Transverse colon (tissue), 4 donors: Measurements from ENCODE around the gene CACNA1C. TPM values are rescaled to one million over a fixed set of nuclear protein-coding genes. Genes with fewer than 3 reads are reported as not detected.

Source experiments
- DNase-seq: peaks from one replicate; pipeline ENCODE4 v3.0.0-alpha.2; 2019
- H3K27ac ChIP-seq, 4 donors: fragments of 200-600 bp; sonication (generic); 2 replicates each; pipeline ENCODE4 v1.5.1; 2016 to 2018; ENCODE audit warnings: inconsistent platforms in 4 of 4
- H3K27me3 ChIP-seq: fragments of 200-600 bp; sonication (generic); 2 replicates; pipeline ENCODE4 v1.5.1; 2017; ENCODE audit warnings: inconsistent platforms
- H3K36me3 ChIP-seq, 4 donors: fragments of 200-600 bp; sonication (generic); 2 replicates each; pipeline ENCODE4 v1.5.1; 2017 to 2019; ENCODE audit warnings: inconsistent platforms in 4 of 4
- H3K4me1 ChIP-seq, 4 donors: fragments of 200-600 bp; sonication (generic); 2 replicates each; pipeline ENCODE4 v1.5.1; 2017 to 2020; ENCODE audit warnings: inconsistent platforms in 4 of 4
- H3K4me3 ChIP-seq, 4 donors: fragments of 200-600 bp; sonication (generic); 1 replicate in 1 of 4; 2 replicates in 3 of 4; pipeline versions ENCODE4 v1.5.1 to v1.6.1; 2017 to 2019; ENCODE audit warnings: inconsistent platforms in 4 of 4
- H3K9me3 ChIP-seq, 2 donors: fragments of 200-600 bp; sonication (generic); 2 replicates each; pipeline ENCODE4 v1.5.1; 2017 to 2019; ENCODE audit warnings: inconsistent platforms in 2 of 2
- CTCF ChIP-seq, 5 experiments: fragments of 200-600 bp in 3 of 5; fragments of 450-650 bp in 2 of 5; sonication (generic) in 3 of 5; IDR thresholded peaks; 1 replicate in 2 of 5; 2 replicates in 3 of 5; pipeline ENCODE4 v1.5.1; 2016 to 2017; ENCODE audit warnings: antibody characterized with exemption in 5 of 5, inconsistent platforms in 3 of 5, mild to moderate bottlenecking in 2 of 5, moderate library complexity in 1 of 5
- EP300 ChIP-seq: sonication (generic); formaldehyde crosslinking; IDR thresholded peaks from one replicate; pipeline ENCODE4 v1.6.1; 2017; ENCODE audit warnings: antibody characterized with exemption, low read depth
- POLR2A ChIP-seq: fragments of 450-650 bp; IDR thresholded peaks from one replicate; pipeline ENCODE4 v1.6.1; 2016; ENCODE audit warnings: antibody characterized with exemption, mild to moderate bottlenecking, moderate library complexity
- POLR2AphosphoS5 ChIP-seq, 3 donors: sonication (generic); formaldehyde crosslinking; IDR thresholded peaks; one replicate each; pipeline ENCODE4 v1.6.1; 2016; ENCODE audit warnings: antibody characterized with exemption in 3 of 3
- WGBS, 2 donors: methylation state at CpG; one replicate each; pipeline ENCODE4 v1.1.5; 2018; ENCODE audit warnings: low coverage in 1 of 2; 5-methylcytosine and 5-hydroxymethylcytosine counted together
- in situ Hi-C, 4 donors: fragments of 200-750 bp; cut with MboI; loops; one replicate each; pipeline versions ENCODE4 v1.15.0 to v1.15.1; 2017; ENCODE audit warnings: low sequenced_read_pairs in 3 of 4, low pct_ligation_motif_present in 1 of 4, low pct_unique_long_range_greater_than_20kb in 1 of 4
- intact Hi-C: fragments of 100-400 bp; cut with DNase I; formaldehyde crosslinking; loops from one replicate; pipeline ENCODE4 v1.15.1; 2023; ENCODE audit warnings: low total_unique reads
- total RNA-seq, 4 donors: library from RNA; depleted of rRNA; stranded (reverse); fragments of >200 nt; gene quantifications; one replicate each; pipeline ENCODE4 v1.1.0, GENCODE V29; 2016

CACNA1C gene
- total RNA-seq, 4 donors from 2014 or later: 18.8 to 35.2 (median 24.8) TPM

- Histone ChIP-seq H3K4me3 (no peak overlapping the region), H3K27ac (no peak overlapping the region), H3K4me1 (no peaks in the 10 kb centered on the region), H3K9me3 (no peaks in the 10 kb centered on the region), H3K36me3 (no peaks in the 10 kb centered on the region), H3K27me3 (no peaks in the 10 kb centered on the region)
- no peak for TF ChIP-seq CTCF (IDR thresholded peaks at IDR 0.05)
- no peak for TF ChIP-seq EP300
- TF ChIP-seq POLR2AphosphoS5 (IDR thresholded peaks at IDR 0.05): no peak
- no peak for TF ChIP-seq POLR2A
- intact Hi-C loops (no loop called here), in situ Hi-C loops (no loop called here)
- DNase-seq: no peak
- WGBS, 2 donors: 100% methylated on average over 2 of the region's 2 CpGs; no CpG with 5 or more reads in 1 of the 2 donors
Observed at GRCh38 chr12:2548081-2548480, 495.3 kb downstream of the CACNA1C start.

- intact Hi-C loops: loop anchor here (10.0 kb wide), 1 partner anchor 416 kb away; no protein-coding TSS in a partner anchor
Observed at GRCh38 chr12:2550561-2551411, 498.0 kb downstream of the CACNA1C start.

GRCh38 chr12:2551412-2551900 is 498.7 kb downstream of the CACNA1C start:
- no peak overlapping the region for H3K4me3 ChIP-seq
- H3K9me3 ChIP-seq: no peaks in the 10 kb centered on the region
- H3K27ac ChIP-seq: peak overlapping the region in 1 of 4 donors; percentile 17
- in situ Hi-C loops: loop anchor here in 1 of 4 donors (25.0 kb wide), 1 partner anchor 489 kb away; the partner anchor contains the start of gene CACNA1C
- 79 to 83% methylated on average over 10 to 13 of the region's 13 CpGs for WGBS, 2 donors
- no peak for DNase-seq
- H3K4me1 ChIP-seq: no peaks in the 10 kb centered on the region
- TF ChIP-seq EP300 (no peak), CTCF (IDR thresholded peaks at IDR 0.05) (no peak), POLR2AphosphoS5 (IDR thresholded peaks at IDR 0.05) (no peak), POLR2A (no peak)
- intact Hi-C loops: loop anchor here (10.0 kb wide), 1 partner anchor 417 kb away; no protein-coding TSS in a partner anchor
- no peaks in the 10 kb centered on the region for H3K27me3 ChIP-seq
- H3K36me3 ChIP-seq: no peaks in the 10 kb centered on the region

More at GRCh38 chr12:2550561-2551411, 498.0 kb downstream of the CACNA1C start:
- Histone ChIP-seq H3K27ac (peak overlapping the region in 1 of 4 donors; percentile 30), H3K9me3 (no peaks in the 10 kb centered on the region), H3K4me3 (no peak overlapping the region), H3K36me3 (no peaks in the 10 kb centered on the region), H3K4me1 (no peaks in the 10 kb centered on the region), H3K27me3 (no peaks in the 10 kb centered on the region)
- DNase-seq: no peak
- in situ Hi-C loops: loop anchor here in 1 of 4 donors (25.0 kb wide), 1 partner anchor 488 kb away; the partner anchor contains the start of gene CACNA1C
- TF ChIP-seq POLR2AphosphoS5 (IDR thresholded peaks at IDR 0.05) (no peak), EP300 (no peak), POLR2A (no peak), CTCF (IDR thresholded peaks at IDR 0.05) (no peak)
- WGBS, 2 donors: 77% methylated on average over 17 of the region's 17 CpGs; no CpG with 5 or more reads in 1 of the 2 donors
